HG03469 (cell line): ENCODE measurements around the gene KIAA1328.

Source experiments
- ATAC-seq: cut with Tn5 transposase; IDR thresholded peaks from one replicate; pipeline ENCODE4 v1.9.1; 2021; ENCODE audit warnings: mild to moderate bottlenecking, moderate library complexity, moderate number of reproducible peaks; ENCODE audit not compliant: unreplicated experiment

KIAA1328 gene

GRCh38 chr18:36942264-36942663 is 113.3 kb downstream of the KIAA1328 start:
- ATAC-seq: peak; percentile 48

DNA sequence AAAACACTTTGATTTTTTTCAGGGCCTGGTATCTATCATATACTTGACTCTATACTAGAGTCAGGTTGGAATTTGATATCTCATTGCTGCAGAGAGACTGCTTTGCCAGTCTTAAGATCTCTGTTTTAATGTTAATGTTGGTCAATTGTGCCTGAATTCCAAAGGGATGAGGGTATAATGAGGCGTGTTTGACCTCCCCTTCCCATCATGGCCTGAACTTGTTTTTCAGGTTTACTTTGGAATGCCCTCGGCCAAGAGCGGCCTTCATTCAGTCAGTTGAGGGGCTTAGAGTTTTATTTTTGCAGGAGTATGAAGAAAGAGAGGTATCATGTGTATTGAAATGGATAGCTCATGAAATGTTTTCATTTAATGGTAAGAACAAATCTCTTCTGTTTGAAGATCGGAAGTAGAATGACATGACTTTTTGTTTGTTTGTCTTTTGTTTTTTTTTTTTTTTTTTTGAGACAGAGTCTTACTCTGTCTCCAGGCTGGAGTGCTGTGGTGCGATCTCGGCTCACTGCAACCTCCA is 119.0 kb downstream of the KIAA1328 start:
- ATAC-seq: no peak

DNA sequence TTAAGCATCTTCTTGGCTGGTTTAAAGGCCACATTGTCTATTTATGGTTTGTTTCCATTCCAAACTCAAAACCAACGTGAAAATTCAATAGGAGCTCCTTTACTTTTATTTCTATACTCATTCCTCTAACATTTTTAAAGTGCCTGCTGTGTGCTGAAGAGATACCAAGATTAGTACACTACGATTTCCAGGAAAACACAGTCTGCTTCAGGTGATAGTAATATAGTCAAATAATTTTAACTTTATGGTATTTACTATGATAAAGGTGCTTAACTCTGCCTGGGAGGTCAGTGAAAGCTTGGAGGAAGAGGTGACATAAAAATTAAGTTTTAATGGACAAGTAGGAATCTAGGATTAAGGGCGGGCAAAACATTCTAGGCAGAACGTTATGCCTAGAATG is 121.4 kb downstream of the KIAA1328 start:
- no peak for ATAC-seq

- ATAC-seq: no peak
These were observed 122.0 kb downstream of the KIAA1328 start for GRCh38 chr18:36950960-36951359.

- ATAC-seq: no peak
These were observed 124.1 kb downstream of the KIAA1328 start for GRCh38 chr18:36953047-36953446.

DNA sequence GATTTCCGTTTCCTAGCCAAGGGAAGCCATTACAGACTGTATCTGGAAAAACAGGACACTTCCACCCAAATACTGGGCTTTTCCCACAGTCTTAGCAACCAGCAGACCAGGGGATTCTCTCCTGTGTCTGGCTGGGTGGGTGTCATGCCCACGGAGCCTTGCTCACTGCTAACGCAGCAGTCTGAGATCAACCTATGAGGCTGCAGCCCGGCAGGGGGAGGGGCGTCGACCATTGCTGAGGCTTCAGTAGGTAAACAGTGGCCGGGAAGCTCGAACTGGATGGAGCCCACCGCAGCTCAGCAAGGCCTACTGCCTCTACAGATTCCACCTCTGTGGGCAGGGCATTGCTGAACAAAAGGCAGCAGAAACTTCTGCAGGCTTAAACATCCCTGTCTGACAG is 131.1 kb downstream of the KIAA1328 start:
- no peak for ATAC-seq

- ATAC-seq: no peak
These were observed 134.5 kb downstream of the KIAA1328 start for GRCh38 chr18:36963464-36963863.

DNA sequence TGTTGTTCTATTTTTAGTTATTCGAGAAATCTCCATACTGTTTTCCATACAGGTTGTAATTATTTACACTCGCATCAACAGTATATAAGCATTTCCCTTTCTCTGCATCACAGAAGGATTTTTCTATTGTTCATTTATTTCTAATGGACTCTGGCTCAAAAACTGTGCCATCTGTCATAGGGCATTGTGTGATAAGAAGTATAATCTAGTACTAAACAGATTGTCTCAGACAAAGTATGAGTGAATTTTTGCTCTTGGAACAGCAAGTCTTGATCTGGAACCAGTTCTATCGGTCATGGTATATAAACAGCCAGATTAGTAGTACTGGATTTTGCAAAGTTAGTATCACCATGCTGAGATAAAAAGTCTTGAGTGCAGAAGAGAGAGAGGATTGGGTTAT is 145.8 kb downstream of the KIAA1328 start:
- no peak for ATAC-seq

- no peak for ATAC-seq
These were observed 148.2 kb downstream of the KIAA1328 start for GRCh38 chr18:36977121-36977520.

GRCh38 chr18:36993068-36993467 is 164.1 kb downstream of the KIAA1328 start:
- no peak for ATAC-seq

DNA sequence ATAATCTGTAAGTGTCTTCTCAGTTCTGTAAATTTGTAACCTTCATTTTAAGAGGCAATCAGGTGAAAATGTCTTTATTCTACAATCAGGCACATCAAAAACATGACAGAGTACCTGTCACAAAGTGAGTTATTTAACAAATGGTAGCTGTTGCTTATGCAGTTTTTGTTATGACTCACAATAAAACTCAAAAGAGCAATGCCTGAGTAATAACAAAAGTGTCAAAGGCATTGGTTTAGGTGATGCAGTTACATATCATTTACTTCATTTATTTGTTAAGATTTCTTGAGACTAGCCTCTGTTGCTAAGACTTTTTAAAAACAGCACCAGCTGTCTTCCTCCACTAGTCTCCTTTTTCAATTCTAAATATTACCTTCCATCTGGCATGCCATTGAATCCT is 177.8 kb downstream of the KIAA1328 start:
- peak; percentile 87 for ATAC-seq

DNA sequence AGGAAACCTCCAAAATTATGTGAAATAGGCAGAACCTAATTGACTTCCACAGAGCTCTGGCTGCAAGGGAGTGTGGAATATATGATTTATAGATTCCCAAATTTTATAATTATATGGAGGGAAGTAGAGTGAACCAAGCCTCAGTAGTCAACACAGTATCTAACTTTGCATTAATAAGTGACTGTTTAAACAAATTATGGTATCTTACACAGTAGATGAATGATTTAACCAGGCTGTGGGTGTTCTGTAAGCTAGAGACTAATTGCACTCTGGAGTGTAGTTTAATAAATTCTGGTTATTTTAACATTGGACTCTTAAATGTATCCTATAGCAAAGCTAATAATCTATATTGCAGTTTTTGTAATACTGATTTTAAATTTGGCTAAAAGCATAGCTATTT is 183.5 kb downstream of the KIAA1328 start:
- ATAC-seq: no peak

DNA sequence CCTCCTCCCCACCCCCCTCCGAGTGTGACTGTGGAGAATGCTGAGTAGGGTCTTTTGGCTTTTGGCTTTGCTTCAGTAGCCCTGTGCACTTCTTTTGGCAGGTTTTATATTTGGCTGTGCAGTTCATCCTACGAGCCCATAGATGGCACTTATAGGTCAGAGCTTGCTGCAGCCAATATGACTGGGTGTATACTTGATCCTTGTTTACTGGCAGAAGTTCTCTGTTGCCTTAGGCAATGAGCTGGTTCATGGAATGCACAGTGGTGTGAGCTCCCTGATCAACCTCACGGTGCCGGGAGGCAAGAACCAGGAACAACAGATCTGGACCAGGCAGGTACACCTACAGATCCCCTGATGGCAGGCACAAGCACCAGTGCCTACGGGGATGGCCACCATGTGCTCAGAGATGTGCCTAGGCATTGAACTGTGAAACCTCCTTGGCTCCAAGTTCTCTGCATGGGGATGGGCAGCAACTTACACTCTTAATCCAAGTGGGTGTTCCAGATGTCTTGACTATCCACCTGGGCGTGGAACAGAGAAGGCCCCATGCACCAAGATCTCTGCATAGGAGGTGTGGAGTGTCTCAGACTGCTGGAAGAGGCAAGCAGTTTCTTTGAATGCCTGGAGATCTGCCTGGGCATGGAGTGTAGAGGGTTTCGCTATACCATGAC is 190.4 kb downstream of the KIAA1328 start:
- no peak for ATAC-seq

DNA sequence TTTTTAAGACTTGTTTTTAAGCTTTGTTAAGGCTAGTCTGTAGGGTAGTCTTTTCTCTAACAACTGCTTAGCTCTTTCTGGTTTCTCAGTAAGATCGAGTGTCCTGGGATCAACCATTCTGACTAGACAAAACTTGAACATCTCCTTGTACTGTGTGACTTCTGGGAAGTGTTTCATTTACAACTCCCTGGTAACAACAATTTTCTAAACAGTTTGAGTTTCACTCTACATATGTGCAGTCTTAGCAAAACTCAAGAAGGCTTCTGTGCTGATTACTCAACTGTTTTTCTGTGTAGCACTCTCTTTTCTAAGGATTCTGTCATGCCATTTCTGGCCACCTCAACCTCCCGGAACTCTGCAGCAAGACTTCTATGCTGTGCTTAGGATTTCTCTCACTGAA is 204.5 kb downstream of the KIAA1328 start:
- ATAC-seq: no peak

DNA sequence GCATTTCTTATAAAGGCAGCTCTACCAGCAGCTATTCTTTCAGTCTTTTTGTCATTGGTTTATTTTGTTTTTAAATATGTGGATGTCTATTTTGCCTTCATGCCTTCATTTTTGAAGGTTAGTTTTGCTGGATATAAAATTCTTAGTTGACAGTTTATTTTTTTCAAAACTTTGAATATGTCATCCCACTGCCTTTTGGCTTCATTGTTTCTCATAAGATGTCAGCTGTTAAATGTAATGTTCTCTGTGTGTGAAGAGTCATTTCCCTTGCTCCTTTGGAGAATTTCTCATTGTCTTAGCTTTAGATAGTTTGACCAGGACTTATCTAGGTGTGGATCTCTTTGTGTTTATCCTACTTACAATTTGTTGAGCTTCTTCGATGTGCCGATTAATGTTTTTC is 213.5 kb downstream of the KIAA1328 start:
- ATAC-seq: no peak

DNA sequence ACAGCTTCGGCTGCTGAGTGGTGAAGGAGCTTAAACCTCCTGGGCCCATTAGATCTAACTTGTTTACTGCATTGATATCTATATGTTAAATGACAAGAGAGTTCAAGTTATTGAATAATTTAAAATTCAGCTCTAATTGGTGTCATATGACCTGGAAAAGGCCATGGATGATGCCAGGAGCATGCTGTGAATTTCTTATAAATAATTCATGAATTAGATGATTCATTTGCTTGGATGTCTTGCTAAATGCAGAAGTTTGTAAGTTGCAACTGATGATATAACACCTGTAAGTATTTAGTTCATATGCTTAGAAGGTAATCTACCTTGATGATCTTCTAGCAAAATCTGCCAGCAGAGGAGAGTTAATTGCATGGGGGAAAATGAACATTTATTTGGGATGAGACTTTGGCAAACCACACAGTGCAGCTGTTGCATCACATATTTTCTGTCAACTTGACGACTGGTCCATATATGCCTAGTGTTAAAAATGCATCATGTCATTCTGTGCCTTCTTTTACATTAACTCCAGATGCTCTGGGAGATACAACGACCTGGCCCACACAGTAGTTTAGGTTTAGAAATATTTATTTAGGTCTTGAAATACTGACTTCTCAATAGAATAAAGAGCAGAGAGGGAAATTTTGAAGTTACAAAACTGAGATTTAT is 226.3 kb downstream of the KIAA1328 start:
- no peak for ATAC-seq

DNA sequence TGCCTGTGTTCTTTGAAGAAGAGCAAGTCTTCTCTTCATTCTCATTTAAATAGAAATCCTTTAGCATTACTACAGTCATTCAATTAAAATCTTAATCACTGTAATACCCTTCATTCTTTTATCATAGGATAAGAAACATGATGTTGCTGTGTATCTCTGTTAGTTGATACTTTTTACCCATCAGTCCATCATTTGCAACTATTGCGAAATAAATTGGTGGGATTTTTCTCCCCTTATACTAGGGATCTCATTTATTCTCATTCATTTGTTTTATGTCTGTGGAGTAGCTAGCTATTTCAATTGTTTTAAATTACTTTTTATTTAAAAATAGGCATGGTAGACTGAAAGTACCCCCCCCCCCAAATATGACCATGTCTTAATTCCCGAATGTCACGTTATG is 235.3 kb downstream of the KIAA1328 start:
- ATAC-seq: no peak

DNA sequence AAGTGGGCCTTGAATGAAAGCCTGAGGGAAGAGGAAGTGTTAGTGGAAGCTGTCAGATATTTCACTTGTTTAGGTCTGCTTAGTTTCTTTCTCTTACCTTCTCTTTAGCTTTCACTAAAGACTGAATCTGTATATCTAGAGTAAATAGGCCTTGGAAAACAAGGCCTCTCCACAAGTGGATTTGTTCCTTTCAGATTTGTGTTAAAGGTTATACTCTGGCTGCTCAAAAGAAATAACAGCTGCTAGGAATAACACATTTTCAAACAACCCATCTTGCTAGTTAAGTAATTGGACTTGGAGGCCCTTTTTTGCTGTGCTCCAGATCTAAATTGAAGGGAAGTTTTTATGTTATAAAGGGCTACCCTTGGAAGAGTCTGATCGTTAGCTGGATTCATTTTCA is 236.3 kb downstream of the KIAA1328 start:
- ATAC-seq: no peak

- ATAC-seq: no peak
These were observed 256.0 kb downstream of the KIAA1328 start for GRCh38 chr18:37084912-37085311.

- ATAC-seq: no peak
These were observed 256.4 kb downstream of the KIAA1328 start for GRCh38 chr18:37085362-37085761.

GRCh38 chr18:37107748-37108522 is 279.0 kb downstream of the KIAA1328 start:
- ATAC-seq: no peak

GRCh38 chr18:37122877-37123276 is 293.9 kb downstream of the KIAA1328 start:
- no peak for ATAC-seq
